Peyer's patch (tissue), 4 donors: ENCODE measurements around the gene BUB1B.
"Not testable (repeated sequence)": the region's sequence is repeated elsewhere in the genome, so short reads cannot be mapped to it uniquely, and the experiment has no call there.

Experiments
- CTCF ChIP-seq, 6 experiments: fragments of 450-650 bp in 4 of 6; fragments of 200-600 bp in 2 of 6; sonication (generic) in 1 of 6; IDR thresholded peaks; one replicate each; pipeline ENCODE4 v1.5.1; 2017 to 2019; ENCODE audit warnings: antibody characterized with exemption in 6 of 6, mild to moderate bottlenecking in 3 of 6, moderate library complexity in 1 of 6
- POLR2A ChIP-seq, 2 donors: fragments of 450-650 bp; IDR thresholded peaks; one replicate each; pipeline ENCODE4 v1.5.1; 2017; ENCODE audit warnings: antibody characterized with exemption in 2 of 2, mild to moderate bottlenecking in 2 of 2, moderate library complexity in 2 of 2

- TF ChIP-seq CTCF, POLR2A (IDR thresholded peaks at IDR 0.05): not testable (repeated sequence)
These were observed 6.5 kb downstream of the BUB1B start for GRCh38 chr15:40167374-40167773.
